Naive thymus-derived CD8-positive, alpha-beta T cell (primary cell): ENCODE data around the gene ZNF552. TPM values are rescaled to one million over a fixed set of nuclear protein-coding genes. Genes with fewer than 3 reads are reported as not detected.
"Not testable (repeated sequence)": the region's sequence is repeated elsewhere in the genome, so short reads cannot be mapped to it uniquely, and the experiment has no call there.

ENCODE experiments used
- ATAC-seq, 2 donors: fragments of 150-1000 bp; cut with Tn5 transposase in 1 of 2; sonication (Bioruptor Pico), chemical (Tn5 transposase) in 1 of 2; 1 replicate in 1 of 2; 2 replicates in 1 of 2; pipeline ENCODE4 v1.10.0; 2021; ENCODE audit warnings: mild to moderate bottlenecking in 2 of 2, moderate library complexity in 2 of 2
- POLR2A ChIA-PET: fragments of 350-600 bp; sonication (Branson Sonifier 250); formaldehyde crosslinking; loops from one replicate; lab custom pipeline; 2021; ENCODE audit warnings: antibody characterized with exemption; lab: Charles Lee
- DNase-seq, 10 donors: peaks; one replicate each; pipeline versions ENCODE4 v3.0.0 to v3.0.0-alpha.2; 2020 to 2022
- H3K27ac Mint-ChIP-seq, 10 donors: one replicate each; pipeline ENCODE4 v1.8.0; 2020 to 2022; ENCODE audit warnings: mild to moderate bottlenecking in 10 of 10, mixed read lengths in 10 of 10, moderate library complexity in 4 of 10, inconsistent platforms in 1 of 10
- H3K27me3 Mint-ChIP-seq, 5 donors: one replicate each; pipeline ENCODE4 v1.8.0; 2021 to 2022; ENCODE audit warnings: mixed read lengths in 5 of 5
- H3K36me3 Mint-ChIP-seq, 3 donors: one replicate each; pipeline ENCODE4 v1.8.0; 2020 to 2022; ENCODE audit warnings: mixed read lengths in 3 of 3, mild to moderate bottlenecking in 2 of 3, inconsistent platforms in 1 of 3
- H3K4me1 Mint-ChIP-seq, 4 donors: one replicate each; pipeline ENCODE4 v1.8.0; 2021 to 2022; ENCODE audit warnings: mixed read lengths in 4 of 4
- H3K4me3 Mint-ChIP-seq, 10 donors: one replicate each; pipeline ENCODE4 v1.8.0; 2020 to 2022; ENCODE audit warnings: mild to moderate bottlenecking in 10 of 10, mixed read lengths in 10 of 10, moderate library complexity in 6 of 10, inconsistent platforms in 1 of 10
- H3K9me3 Mint-ChIP-seq, 9 donors: one replicate each; pipeline ENCODE4 v1.8.0; 2020 to 2022; ENCODE audit warnings: mixed read lengths in 9 of 9, mild to moderate bottlenecking in 3 of 9, inconsistent platforms in 1 of 9, moderate library complexity in 1 of 9
- polyA plus RNA-seq, 3 donors: library from polyadenylated mRNA; unstranded; fragments of 300-500 nt; fragmentation: Illumina TruSeq; gene quantifications; one replicate each; pipeline ENCODE4 v1.2.3, GENCODE V29; 2021
- total RNA-seq, 8 experiments: library from RNA in 2 of 8; stranded (reverse) in 2 of 8; gene quantifications; one replicate each; pipeline ENCODE4 v1.2.3 and lab custom pipeline; 2021 to 2026

The ZNF552 gene
- total and polyA plus RNA-seq, 5 experiments from 2014 or later = 6.4 to 21.8 (median 12.4) TPM

DNA sequence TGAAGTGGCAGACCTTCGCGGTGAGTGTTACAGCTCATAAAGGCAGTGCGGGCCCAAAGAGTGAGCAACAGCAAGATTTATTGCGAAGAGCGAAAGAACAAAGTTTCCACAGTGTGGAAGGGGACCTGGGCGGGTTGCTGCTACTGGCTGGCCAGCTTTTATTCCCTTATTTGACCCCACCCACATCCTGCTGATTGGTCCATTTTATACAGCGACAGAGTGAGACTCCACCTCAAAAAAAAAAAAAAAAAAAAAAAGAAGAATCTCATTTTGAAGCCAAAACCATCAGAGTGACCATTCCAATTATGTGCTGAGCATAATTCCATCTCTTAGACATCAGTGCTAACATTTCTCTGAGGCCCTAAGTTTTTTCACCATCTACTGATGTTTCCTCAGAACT is 1.9 kb upstream of the ZNF552 start:
- POLR2A ChIA-PET = no interaction called here
- H3K4me3 Mint-ChIP-seq = peak overlapping the region in 3 of 10 donors; percentile 13 to 55 (median 27)
- H3K4me1 Mint-ChIP-seq = peaks cover 24 to 68% (median 60%) of the 10 kb centered on the region in 4 donors
- H3K27ac Mint-ChIP-seq = peak overlapping the region in 4 of 10 donors; percentile 10 to 78 (median 27)
- H3K36me3 Mint-ChIP-seq = peaks cover 0 to 5% (median 1%) of the 10 kb centered on the region in 3 donors
- DNase-seq = no peak
- H3K27me3 Mint-ChIP-seq = no peaks in the 10 kb centered on the region
- no peak for ATAC-seq
- no peaks in the 10 kb centered on the region for H3K9me3 Mint-ChIP-seq

DNA sequence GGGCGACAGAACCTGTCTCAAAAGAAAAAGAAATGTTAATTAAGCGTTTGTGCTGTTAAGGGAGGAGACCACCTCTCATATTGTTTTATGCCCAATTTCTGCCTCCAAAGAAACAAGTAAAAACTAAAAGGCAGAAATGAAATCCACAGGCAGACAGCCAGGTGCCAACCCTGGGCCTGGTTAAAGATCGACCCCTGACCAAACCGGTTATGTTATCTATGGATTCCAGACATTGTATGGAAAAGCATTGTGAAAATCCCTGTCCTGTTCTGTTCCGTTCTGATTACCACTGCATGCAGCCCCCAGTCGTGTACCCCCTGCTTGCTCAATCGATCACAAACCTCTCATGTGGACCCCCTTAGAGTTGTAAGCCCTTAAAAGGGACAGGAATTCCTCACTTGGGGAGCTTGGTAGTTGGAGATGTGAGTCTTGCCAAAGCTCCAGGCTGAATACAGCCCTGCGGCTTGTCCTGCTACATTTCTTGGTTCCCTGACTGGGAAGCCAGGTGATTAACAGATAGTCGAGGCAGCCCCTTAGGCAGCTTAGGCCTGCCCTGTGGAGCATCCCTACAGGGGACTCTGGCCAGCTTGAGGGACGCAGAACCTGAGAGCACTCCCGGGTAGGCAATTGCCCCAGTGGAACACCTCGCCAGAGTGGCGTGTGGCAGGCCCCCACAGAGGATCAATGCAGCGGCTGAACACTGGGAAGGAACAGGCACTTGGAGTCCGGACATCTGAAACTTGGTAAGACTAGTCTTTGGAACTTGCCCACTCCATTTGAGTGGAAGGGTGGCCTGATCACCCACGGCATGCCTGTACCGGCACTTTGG is 748 bp upstream of the ZNF552 start:
- no peaks in the 10 kb centered on the region for H3K27me3 Mint-ChIP-seq
- H3K9me3 Mint-ChIP-seq = no peaks in the 10 kb centered on the region
- ATAC-seq = no peak
- peaks cover 0 to 12% (median 5%) of the 10 kb centered on the region in 3 donors for H3K36me3 Mint-ChIP-seq
- peaks cover 17 to 64% (median 57%) of the 10 kb centered on the region in 4 donors for H3K4me1 Mint-ChIP-seq
- POLR2A ChIA-PET = interaction anchor here (0.8 to 1.6 kb wide), 7 partner anchors 34 to 660 kb away, joined by 3 to 6 read pairs (median 5); partner anchors contain the start of genes ZNF154, ZNF551, ZNF586 and ZNF776
- no peak for DNase-seq
- H3K27ac Mint-ChIP-seq = peak overlapping the region; percentile 91 to 99 (median 98)
- H3K4me3 Mint-ChIP-seq = peak overlapping the region; percentile 91 to 99 (median 96)

DNA sequence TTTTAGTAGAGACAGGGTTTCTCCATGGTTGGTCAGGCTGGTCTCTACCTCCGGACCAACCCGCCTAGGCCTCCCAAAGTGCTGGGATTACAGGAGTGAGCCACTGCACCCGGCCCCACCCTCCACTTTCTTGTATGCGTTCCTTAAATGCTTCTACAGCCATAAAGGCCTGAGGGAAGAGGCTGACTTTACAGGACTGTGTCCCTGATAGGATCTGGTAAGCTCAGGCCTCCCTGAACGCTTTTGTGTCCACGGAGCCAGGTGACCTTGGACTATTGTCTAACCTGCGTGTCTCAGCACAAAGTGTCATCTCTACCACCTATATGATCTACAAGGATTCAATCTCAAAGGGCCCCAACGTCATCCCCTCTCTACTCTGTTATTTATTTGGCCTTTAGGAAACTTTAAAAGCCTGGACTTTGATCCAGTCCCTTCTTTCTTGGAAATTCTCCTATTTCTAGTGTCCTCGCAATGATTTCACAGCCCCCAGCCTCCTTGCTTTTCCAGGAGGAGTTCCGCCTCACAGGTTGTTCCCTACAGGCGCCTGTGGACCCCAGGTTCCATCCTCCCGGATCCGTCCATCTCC is 701 bp downstream of the ZNF552 start:
- Mint-ChIP-seq H3K9me3 (no peaks in the 10 kb centered on the region), H3K27ac (peak overlapping the region; percentile 91 to 99 (median 98)), H3K27me3 (no peaks in the 10 kb centered on the region), H3K4me3 (peak overlapping the region; percentile 91 to 99 (median 96)), H3K36me3 (peaks cover 0 to 25% (median 15%) of the 10 kb centered on the region in 3 donors), H3K4me1 (peaks cover 16 to 64% (median 55%) of the 10 kb centered on the region in 4 donors)
- DNase-seq (no peak), ATAC-seq (no peak)
- POLR2A ChIA-PET = interaction anchor here (0.7 to 1.6 kb wide), 4 partner anchors 45 to 508 kb away, joined by 3 to 6 read pairs (median 5); partner anchors contain the start of genes ZNF154, ZNF551 and ZNF586

DNA sequence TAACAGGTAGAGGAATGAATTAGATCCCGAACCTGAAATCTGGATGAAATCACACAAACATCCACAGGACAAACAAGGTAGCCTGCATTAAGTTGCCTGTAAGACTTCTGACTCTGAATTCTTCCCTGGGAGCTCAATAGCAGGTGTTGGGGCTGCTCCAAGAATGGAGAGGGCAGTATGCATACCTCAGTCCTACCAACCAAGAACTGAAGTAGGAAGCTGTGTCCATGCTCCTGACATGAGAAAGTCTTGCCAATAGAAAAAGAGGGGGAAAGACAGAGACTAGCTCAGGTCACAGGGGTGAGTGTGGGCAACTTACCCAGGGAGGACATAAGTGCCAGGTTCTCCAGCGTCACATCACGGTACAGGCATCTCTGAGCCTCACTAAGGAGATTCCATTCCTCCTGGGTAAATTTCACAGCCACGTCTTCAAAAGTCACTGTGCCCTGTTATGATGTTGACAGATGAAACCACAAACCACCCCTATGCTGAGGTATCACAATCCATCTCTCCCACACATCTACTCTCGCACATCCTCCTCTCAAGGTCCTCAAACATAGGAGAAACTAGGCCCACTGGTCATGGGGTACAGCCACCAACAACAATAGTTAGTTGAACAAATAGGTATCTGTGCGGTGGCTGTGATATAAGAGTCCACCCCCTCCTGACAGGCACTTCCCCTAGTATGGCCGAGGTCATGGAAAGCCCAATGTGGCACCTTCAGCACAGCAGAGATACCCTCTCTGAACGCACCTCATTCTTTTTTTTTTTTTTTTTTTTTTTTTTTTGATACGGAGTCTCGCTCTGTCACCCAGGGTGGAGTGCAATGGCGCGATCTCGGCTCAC is 1.5 kb downstream of the ZNF552 start:
- H3K36me3 Mint-ChIP-seq = peaks cover 0 to 31% (median 21%) of the 10 kb centered on the region in 3 donors
- DNase-seq, H3K9me3 Mint-ChIP-seq, ATAC-seq, H3K27me3 Mint-ChIP-seq: not testable (repeated sequence)
- POLR2A ChIA-PET = interaction anchor here (0.7 kb wide), 1 partner anchor 509 kb away, joined by 3 read pairs; no protein-coding TSS in a partner anchor
- peak overlapping the region; percentile 67 to 99 (median 88) for H3K4me3 Mint-ChIP-seq
- H3K4me1 Mint-ChIP-seq = peaks cover 18 to 64% (median 54%) of the 10 kb centered on the region in 4 donors
- peak overlapping the region; percentile 15 to 99 (median 86) for H3K27ac Mint-ChIP-seq

DNA sequence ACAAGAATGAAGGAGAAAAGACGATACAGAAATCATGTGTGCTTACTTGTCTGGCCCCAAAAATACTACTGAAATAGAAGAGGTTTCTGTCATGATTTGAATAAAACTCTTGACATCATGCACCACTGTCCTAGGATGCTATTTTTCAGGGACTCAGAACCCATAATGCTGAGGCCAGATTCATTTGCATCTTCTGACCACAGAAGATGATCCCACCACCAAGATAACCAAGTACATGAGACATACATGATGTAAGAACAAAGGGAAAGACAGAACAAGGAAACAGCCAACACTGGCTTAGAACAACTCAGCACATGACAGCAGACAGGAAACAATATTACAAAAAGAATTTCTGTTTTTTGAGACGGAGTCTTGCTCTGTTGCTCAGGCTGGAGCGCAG is 2.5 kb downstream of the ZNF552 start:
- POLR2A ChIA-PET = interaction anchor here (0.7 kb wide), 2 partner anchors 28 to 43 kb away, joined by 3 to 6 read pairs; partner anchors contain the start of gene ZNF586
- no peaks in the 10 kb centered on the region for H3K27me3 Mint-ChIP-seq
- ATAC-seq = no peak
- H3K27ac Mint-ChIP-seq = peak overlapping the region; percentile 15 to 99 (median 71)
- peak in 1 of 10 donors; percentile 5 for DNase-seq
- H3K4me3 Mint-ChIP-seq = peak overlapping the region; percentile 7 to 99 (median 78)
- H3K36me3 Mint-ChIP-seq = peaks cover 0 to 39% (median 28%) of the 10 kb centered on the region in 3 donors
- no peaks in the 10 kb centered on the region for H3K9me3 Mint-ChIP-seq
- peaks cover 18 to 64% (median 55%) of the 10 kb centered on the region in 4 donors for H3K4me1 Mint-ChIP-seq

DNA sequence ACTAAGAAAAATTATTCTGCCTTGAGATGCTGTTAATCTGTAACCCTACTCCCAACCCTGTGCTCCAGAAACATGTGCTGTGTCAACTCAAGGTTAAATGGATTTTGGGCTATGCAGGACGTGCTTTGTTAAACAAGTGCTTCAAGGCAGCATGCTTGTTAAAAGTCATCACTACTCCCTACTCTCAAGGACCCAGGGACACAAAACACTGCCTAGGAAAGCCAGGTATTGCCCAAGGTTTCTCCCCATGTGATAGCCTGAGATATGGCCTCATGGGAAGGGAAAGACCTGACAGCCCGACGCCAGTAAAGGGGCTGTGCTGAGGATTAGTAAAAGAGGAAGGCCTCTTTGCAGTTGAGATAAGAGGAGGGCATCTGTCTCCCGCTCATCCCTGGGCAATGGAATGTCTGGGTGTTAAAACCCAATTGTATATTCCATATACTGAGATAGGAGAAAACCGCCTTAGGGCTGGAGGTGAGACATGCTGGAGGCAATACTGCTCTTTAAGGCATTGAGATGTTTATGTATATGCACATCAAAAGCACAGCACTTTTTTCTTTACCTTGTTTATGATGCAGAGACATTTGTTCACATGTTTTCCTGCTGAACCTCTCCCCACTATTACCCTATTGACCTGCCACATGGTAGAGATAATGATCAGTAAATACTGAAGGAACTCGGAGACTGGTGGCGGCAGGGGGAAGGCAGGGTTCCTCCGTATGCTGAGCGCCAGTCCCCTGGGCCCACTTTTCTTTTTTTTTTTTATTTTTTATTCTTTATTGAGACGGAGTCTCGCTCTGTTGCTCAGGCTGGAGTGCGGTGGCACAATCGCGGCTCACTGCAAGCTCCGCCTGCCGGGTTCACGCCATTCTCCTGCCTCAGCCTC is 4.1 kb downstream of the ZNF552 start:
- ATAC-seq, POLR2A ChIA-PET, H3K27me3 Mint-ChIP-seq, H3K9me3 Mint-ChIP-seq, DNase-seq: not testable (repeated sequence)
- H3K4me1 Mint-ChIP-seq = peaks cover 18 to 64% (median 52%) of the 10 kb centered on the region in 4 donors
- peak overlapping the region in 3 of 10 donors; percentile 19 to 79 (median 62) for H3K27ac Mint-ChIP-seq
- H3K4me3 Mint-ChIP-seq = peak overlapping the region in 1 of 10 donors; percentile 14
- peaks cover 0 to 49% (median 34%) of the 10 kb centered on the region in 3 donors for H3K36me3 Mint-ChIP-seq

DNA sequence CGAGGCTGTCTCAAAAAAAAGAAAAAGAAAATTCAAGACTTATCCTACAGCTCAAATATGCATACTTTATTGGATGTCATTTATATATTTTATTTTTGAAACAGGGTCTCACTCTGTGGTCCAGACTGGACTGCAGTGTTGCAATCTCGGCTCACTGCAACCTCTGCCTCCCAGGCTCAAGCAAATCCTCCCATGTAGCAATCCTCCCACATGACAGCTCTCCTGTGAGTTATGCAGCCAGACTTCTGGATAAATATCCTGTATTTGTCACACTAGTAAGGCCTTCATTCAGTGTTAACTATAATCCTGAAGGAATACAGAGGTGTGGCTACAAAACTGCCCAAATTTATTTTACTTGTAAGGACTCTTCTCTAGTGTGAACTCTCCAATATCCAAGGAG is 7.2 kb downstream of the ZNF552 start:
- peaks cover 0 to 58% (median 34%) of the 10 kb centered on the region in 3 donors for H3K36me3 Mint-ChIP-seq
- H3K27ac Mint-ChIP-seq = peak overlapping the region in 1 of 10 donors; percentile 41
- peaks cover 0 to 2% (median 0%) of the 10 kb centered on the region in 9 donors for H3K9me3 Mint-ChIP-seq
- ATAC-seq = no peak
- POLR2A ChIA-PET = no interaction called here
- H3K27me3 Mint-ChIP-seq = no peaks in the 10 kb centered on the region
- DNase-seq = no peak
- peaks cover 22 to 58% (median 44%) of the 10 kb centered on the region in 4 donors for H3K4me1 Mint-ChIP-seq
- H3K4me3 Mint-ChIP-seq = no peak overlapping the region

DNA sequence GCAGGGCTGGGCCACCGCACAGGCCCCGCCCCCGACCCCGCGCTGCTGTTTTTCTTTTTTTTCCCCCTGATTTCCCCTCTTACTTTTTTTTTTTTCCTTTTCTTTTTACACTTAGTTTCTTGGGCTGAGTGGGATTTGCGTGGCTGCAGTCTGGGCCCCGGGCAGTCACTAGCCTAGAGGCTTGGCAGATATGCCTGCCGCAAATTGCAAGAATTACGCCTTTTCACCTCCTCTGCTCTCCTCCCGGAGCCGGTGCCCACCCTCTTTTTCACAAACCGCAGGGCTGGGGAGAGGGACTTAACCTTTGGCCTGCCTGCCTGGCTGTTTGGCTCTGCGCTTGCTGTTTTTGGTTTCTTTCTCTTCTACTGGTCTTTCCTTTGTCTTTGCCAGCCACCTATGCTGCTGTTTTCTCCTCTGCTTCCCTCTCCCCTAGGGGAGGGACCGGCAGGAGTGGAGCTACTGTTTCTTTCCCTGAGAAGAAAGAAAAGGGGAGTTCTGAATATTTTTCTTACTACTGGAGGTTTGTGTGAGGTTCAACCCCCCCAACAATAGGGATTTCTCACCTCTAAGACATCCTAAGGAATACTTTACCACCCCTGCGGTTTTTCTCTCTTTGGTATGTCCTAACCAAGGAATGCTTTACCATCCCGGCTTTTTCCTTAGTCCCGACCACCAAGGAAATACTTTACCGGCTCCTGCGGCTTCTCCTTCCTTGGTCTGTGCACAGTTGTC is 11.0 kb downstream of the ZNF552 start:
- POLR2A ChIA-PET = no interaction called here
- Mint-ChIP-seq H3K9me3 (peaks cover 0 to 9% (median 0%) of the 10 kb centered on the region in 9 donors), H3K36me3 (peaks cover 0 to 56% (median 41%) of the 10 kb centered on the region in 3 donors), H3K4me1 (peaks cover 17 to 43% (median 35%) of the 10 kb centered on the region in 4 donors), H3K4me3 (peak overlapping the region; percentile 74 to 94 (median 84)), H3K27me3 (no peaks in the 10 kb centered on the region), H3K27ac (peak overlapping the region; percentile 21 to 96 (median 82))
- peak in 6 of 10 donors; percentile 5 to 30 (median 16) for DNase-seq
- peak; percentile 59 to 76 for ATAC-seq

DNA sequence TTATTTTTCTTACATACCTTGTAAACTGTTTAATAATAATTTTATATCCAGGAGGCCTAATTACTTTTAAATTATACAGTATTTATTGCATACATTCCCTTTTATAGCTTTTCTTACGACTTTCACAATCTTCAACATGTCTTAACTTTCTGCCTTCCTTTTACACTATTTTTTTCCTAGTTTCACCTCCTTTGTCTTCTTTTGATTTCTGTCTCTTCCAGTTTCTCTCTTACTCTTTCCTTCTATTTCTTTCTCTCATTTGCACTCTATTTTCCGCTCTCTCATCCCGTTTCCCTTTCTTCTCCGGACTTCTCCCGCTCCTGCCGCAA is 11.5 kb downstream of the ZNF552 start:
- ATAC-seq (no peak), DNase-seq (no peak)
- Mint-ChIP-seq H3K9me3 (peaks cover 0 to 9% (median 0%) of the 10 kb centered on the region in 9 donors), H3K4me3 (peak overlapping the region; percentile 74 to 94 (median 84)), H3K36me3 (peaks cover 0 to 52% (median 37%) of the 10 kb centered on the region in 3 donors), H3K27ac (peak overlapping the region; percentile 1 to 96 (median 82)), H3K4me1 (peaks cover 15 to 41% (median 34%) of the 10 kb centered on the region in 4 donors), H3K27me3 (no peaks in the 10 kb centered on the region)
- POLR2A ChIA-PET = no interaction called here

DNA sequence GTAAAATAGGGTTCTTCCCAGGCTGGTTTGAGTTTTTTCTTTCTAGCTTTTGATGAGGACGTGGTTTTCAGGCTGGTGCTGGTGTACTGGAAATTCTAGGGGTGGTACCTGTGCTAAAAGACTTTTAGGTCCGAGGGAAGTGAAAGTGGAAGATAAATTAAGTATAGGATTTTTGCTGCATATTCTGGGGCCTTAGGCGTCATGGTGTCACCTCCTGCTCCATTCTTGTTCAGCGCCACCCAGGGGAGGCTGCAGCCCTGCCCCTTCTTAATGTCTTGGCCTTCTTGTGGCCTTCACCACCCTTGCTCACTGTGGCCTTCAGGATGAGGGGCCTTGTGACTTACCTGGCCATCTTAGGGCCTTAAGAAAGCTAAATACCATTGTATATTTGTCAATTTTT is 12.4 kb downstream of the ZNF552 start:
- ATAC-seq (peak in 1 of 2 donors; percentile 41), DNase-seq (no peak)
- Mint-ChIP-seq H3K27me3 (no peaks in the 10 kb centered on the region), H3K4me1 (peaks cover 15 to 41% (median 33%) of the 10 kb centered on the region in 4 donors), H3K36me3 (peaks cover 0 to 44% (median 33%) of the 10 kb centered on the region in 3 donors), H3K27ac (peak overlapping the region in 6 of 10 donors; percentile 27 to 85 (median 44)), H3K9me3 (peaks cover 0 to 9% (median 0%) of the 10 kb centered on the region in 9 donors), H3K4me3 (peak overlapping the region in 1 of 10 donors; percentile 29)
- POLR2A ChIA-PET = interaction anchor here (0.8 to 2.8 kb wide), 2 partner anchors 18 to 33 kb away, joined by 3 to 10 read pairs; partner anchors contain the start of gene ZNF586
